Measurements from ENCODE around the gene ADPRS.

The ADPRS gene

DNA sequence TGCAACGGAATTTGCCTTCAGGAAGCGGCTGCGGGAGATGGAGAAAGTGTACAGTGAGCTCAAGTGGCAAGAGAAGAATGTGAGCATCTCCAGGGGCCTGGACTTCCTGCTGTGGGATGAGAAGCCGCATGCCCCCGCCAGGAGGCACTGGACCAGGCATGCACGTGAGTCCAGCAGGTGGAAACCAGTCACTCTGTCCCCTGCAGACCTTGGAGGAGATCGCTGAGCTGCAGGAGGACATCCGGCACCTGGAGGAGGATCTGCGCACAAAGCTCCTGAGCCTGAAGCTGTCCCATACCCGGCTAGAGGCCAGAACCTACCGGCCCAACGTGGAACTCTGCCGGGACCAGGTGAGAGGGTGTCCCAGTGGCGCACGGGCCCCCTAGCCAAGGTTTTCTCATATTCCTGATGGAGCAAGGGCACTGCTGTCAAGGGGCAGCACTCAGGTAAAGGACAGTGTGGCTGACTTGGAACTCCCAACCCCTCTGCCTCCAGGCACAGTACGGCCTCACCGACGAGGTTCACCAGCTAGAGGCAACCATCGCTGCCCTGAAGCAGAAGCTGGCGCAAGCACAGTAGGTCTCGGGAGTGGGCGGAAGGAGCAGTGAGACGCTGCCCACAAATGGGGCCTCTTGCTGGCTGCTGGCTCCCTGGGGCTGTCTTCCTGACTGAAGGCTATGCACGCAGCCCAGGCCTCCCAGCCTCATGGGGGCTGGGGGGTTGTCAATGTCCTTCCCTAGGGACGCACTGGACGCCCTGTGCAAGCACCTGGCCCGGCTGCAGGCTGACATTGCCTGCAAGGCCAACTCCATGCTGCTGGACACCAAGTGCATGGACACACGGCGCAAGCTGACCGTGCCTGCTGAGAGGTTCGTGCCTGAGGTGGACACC, 1.2 kb upstream of the ADPRS start:
- DNase-seq = no peak

- DNase-seq = no peak
Measured at GRCh38 chr1:36088265-36088576, 471 bp upstream of the ADPRS start.

DNA sequence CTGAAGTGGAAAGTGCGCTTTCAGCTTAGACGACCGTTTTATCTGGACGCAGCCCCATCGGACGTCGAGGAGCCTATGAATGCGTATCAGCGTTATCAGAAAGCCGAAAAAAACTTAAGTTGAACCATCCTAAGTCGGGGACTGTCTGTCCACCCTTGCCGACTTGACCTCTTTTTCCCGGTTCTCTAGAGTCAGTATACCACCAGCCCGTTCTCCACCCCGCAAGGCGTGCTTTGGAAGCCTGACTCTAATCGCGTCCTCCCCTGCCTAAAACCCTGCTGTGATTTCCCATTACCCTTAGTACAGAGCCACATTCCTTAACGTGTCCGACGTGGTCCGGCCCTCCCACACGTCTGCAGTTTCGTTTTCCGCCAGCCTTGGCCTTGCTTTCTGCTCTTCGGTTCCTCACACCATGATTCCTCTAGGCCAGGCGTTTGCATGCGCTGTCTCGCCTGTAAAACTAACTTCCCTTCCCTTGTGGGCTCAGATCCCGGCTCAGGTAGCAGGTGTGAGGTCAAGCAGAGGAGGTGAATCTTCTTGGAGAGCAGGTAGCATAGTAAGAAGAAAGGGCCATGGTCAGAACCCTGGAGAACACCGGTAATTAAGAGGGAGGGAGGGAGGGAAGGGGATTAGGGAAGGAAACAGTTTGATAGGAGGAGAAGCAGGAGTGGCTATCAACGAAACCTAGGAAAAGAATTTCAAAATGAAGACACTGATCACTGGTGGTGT, 865 bp downstream of the ADPRS start:
- DNase-seq = peak in 1 of 2 donors; percentile 48

DNA sequence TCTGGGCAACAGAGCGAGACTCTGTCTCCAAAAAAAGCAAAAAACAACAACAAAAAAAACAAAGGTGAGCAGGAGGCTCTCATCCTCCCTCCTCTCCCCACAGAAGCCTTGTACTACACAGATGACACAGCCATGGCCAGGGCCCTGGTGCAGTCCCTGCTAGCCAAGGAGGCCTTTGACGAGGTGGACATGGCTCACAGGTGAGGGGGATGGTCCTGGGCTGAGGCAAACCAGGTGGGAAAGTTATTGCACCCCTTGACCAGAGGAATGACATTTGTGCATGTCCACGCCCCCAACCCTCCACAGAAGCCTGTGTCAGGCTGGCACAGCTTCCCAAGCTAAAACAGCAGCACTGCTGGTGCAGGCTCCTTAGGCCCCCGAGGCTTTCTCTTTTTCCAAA, 2.4 kb downstream of the ADPRS start:
- DNase-seq = no peak

DNA sequence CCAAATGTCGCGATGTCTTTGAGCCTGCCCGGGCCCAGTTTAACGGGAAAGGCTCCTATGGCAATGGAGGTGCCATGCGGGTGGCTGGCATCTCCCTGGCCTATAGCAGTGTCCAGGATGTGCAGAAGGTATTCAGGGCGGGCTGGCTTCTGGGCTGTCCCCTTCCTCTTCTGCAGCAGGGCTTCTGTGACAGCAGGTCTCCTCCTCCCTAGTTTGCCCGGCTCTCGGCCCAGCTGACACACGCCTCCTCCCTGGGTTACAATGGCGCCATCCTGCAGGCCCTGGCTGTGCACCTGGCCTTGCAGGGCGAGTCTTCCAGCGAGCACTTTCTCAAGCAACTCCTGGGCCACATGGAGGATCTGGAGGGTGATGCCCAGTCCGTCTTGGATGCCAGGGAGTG, 3.0 kb downstream of the ADPRS start:
- no peak for DNase-seq

- no peak for DNase-seq
Measured at GRCh38 chr1:36092166-36092797, 3.6 kb downstream of the ADPRS start.

DNA sequence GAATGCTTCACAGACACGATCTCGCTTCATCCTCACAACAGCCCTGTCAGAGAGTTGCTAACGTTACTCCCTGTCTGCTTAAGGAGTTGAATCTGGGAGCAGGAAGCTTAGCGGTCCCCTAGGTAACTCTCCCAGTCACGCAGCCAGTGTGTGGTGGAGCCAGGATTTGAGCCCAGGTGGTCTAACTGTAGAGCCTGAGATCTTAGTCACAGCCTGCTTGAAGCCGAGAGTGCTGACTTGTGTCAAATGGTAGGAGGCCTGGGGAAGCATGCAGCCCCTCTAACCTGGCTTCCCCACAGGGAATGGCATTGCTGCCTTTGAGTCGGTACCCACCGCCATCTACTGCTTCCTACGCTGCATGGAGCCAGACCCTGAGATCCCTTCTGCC, 4.1 kb downstream of the ADPRS start:
- no peak for DNase-seq

GRCh38 chr1:36093226-36093625, 4.5 kb downstream of the ADPRS start:
- no peak for DNase-seq

DNA sequence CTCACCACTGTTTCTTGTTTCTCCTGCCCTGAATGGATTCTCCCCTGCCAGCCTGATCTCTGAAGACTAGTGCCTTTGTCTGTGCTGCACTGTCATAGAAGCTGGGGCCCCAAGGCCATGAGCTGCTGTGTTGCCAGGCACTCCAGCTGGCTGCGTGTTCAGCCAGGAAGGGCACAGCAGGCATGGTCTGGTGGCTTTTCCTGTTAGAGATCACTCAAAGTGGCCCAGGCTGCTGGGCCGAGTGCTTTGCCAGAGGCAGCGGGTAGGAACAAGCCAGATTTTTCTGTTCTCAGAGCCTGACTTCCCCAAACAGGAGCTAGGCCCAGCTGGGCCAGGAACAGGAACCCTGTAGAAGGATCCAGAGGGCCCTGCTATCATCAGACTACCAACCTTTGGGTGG, 5.2 kb downstream of the ADPRS start:
- no peak for DNase-seq

- DNase-seq = no peak
Measured at GRCh38 chr1:36094621-36095061, 5.9 kb downstream of the ADPRS start.

DNA sequence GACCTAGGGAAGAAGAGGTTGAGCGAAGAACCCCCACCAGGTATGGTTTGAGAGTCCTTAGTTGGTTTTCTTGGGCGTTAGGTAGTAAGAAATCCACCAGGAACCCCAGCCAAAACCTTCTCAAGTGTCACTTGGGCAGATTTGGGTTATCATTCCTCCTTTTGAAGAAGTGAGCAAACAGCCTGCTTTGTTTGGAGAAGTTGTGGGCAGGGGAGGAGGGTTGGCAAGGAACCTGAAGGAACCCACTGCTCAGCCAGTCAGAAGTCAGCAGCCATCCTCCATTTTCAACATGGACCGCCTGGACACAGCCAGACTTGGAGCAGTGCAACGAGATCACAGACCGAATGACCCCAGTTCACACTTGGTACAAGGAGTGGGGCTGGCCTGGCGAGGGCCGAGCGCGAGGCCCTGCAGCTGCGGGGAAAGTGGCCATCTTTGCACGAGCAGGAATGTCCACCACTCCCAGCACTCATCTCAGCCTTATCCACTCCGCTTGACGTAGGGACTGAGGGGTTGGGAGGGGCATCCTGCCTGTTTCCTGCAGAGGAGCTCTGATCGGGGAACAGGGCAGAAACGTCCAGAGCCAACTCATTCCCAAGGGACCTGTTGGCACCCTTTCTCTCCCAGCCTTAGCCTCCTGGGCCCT, 7.2 kb downstream of the ADPRS start:
- DNase-seq = no peak

DNA sequence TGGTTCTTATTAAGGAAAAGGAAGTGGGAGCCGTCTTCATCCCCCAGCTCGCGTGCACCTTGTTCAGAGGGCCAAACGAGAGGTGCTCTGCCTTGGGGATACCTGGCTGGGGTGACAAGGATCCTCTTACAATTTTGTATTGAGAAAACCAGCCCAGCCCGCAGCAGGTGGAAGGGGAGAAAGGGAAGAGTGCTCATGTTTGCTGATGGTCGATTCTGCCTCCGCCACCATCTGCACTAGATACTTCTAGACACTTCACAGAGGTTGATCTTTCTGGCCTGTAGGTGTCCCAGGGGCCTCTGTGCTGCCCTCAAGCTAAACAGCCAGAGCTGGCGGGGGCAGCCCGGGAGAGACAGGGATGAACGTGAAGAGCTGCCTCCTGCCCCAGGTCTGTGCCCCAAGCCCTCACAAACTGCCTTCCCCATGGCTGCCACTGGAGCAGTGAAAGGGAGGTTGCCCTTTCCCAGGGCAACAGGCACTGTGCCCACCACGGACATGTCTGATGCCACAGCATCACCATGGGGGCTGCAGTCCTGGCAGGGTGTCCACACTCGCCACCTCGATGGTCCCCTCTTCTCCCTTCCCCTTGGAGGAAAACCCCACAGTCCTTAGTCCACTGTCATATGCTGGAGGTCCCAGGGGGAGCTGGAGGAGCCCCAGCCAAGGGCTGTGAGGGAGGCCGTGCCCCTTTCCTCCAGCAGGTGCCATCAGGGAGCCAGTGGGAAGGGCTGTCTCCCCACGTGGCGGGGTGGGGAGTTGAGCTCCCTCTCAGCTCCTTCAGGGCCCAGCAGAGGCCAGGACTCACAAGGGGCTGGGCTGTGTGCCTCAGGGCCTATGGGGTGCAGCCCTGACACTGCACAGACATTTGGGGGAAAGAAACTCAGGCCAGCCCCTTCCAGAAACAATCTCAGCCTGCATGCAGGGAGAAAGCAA, 8.1 kb downstream of the ADPRS start:
- no peak for DNase-seq

DNA sequence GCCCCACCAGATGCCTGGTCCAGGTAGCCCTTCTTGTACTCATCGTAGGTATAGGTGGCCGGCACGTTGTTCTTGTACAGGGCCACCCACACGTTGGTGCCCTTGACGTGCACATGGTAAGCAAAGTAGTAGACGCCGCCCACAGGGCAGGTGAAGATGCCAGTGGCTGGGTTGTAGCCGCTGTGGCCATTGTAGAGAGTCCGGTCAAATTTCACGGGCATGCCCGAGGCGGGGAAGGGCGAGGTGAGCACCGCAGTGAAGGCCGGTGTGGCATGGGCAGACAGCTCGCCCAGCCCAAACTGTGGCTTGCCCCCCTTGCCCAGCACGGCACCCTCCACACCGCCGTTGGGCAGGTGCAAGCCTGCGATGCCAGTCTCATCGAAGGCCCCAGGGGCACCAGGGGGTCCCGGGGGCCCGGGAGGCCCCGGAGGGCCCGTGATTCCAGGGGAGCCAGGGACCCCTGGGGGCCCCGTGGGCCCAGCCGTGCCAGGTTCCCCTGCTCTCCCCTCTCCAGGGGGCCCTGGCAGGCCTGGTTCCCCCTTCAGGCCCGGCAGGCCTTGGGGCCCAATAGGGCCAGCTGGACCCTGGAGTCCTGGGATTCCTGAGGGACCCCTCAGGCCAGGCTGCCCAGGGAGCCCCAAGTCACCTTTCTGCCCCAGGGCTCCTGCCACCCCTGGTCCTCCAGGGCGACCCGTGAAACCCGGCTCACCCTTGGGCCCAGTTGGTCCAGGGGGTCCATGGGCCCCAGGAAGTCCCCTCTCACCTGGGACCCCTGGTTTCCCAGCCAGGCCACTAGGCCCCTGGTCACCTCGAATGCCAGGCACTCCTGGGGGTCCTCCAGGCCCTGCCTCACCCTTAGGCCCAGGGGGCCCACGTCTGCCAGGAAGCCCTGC, 9.2 kb downstream of the ADPRS start:
- DNase-seq = no peak

- DNase-seq = no peak
Measured at GRCh38 chr1:36098650-36099365, 10.1 kb downstream of the ADPRS start.

GRCh38 chr1:36099681-36100341, 11.1 kb downstream of the ADPRS start:
- DNase-seq = peak; percentile 26 to 51

- DNase-seq = no peak
Measured at GRCh38 chr1:36100376-36100775, 11.7 kb downstream of the ADPRS start.

DNA sequence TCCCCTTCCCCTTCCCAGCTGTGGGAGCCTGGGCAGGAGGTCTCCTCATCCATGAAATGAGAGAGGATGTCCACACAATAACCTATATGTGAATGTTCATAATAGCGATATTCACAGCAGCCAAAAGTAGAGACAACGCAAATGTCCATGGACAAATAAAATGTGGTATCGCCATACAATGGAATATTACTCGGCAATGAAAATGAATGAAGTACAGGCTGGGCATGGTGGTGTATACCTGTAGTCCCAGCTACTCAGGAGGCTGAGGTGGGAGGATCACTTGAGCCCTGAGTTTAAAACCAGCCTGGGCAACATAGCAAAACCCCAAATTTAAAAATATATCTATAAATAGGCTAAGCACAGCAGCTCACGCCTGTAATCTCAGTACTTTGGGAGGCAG, 12.9 kb downstream of the ADPRS start:
- DNase-seq = no peak

GRCh38 chr1:36106269-36106668, 17.6 kb downstream of the ADPRS start:
- no peak for DNase-seq

- no peak for DNase-seq
Measured at GRCh38 chr1:36107394-36107793, 18.7 kb downstream of the ADPRS start.

DNA sequence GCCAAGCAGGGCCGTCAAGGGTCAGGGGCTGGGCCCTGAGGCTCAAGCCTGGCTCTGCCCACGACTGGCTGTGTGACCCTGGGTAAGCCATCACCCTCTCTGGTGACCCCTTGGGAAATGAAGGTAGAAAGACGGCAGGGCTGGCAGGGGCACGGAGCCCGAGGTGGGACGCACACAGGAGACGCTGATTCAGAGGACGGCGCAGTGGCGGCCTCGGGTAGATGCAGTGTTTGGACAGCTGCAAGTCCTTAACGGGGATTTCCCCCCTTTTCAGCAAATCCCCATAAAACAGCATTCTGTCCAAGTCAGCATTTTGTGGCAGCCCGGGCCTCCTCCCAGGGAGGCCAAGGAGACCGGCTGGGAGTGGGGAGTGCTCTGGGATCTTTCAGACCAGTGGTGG, 19.6 kb downstream of the ADPRS start:
- no peak for DNase-seq

Measured in bone marrow (tissue), 2 donors.